SHP77 treated with DMSO at 0.1 percent for 48 hours (cell line): ENCODE results near the gene INTS6.

Experiments used
- DNase-seq: peaks from one replicate; lab custom pipeline; 2025; lab: John Stamatoyannopoulos, UW

Gene INTS6, protein sequence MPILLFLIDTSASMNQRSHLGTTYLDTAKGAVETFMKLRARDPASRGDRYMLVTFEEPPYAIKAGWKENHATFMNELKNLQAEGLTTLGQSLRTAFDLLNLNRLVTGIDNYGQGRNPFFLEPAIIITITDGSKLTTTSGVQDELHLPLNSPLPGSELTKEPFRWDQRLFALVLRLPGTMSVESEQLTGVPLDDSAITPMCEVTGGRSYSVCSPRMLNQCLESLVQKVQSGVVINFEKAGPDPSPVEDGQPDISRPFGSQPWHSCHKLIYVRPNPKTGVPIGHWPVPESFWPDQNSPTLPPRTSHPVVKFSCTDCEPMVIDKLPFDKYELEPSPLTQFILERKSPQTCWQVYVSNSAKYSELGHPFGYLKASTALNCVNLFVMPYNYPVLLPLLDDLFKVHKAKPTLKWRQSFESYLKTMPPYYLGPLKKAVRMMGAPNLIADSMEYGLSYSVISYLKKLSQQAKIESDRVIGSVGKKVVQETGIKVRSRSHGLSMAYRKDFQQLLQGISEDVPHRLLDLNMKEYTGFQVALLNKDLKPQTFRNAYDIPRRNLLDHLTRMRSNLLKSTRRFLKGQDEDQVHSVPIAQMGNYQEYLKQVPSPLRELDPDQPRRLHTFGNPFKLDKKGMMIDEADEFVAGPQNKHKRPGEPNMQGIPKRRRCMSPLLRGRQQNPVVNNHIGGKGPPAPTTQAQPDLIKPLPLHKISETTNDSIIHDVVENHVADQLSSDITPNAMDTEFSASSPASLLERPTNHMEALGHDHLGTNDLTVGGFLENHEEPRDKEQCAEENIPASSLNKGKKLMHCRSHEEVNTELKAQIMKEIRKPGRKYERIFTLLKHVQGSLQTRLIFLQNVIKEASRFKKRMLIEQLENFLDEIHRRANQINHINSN

DNA sequence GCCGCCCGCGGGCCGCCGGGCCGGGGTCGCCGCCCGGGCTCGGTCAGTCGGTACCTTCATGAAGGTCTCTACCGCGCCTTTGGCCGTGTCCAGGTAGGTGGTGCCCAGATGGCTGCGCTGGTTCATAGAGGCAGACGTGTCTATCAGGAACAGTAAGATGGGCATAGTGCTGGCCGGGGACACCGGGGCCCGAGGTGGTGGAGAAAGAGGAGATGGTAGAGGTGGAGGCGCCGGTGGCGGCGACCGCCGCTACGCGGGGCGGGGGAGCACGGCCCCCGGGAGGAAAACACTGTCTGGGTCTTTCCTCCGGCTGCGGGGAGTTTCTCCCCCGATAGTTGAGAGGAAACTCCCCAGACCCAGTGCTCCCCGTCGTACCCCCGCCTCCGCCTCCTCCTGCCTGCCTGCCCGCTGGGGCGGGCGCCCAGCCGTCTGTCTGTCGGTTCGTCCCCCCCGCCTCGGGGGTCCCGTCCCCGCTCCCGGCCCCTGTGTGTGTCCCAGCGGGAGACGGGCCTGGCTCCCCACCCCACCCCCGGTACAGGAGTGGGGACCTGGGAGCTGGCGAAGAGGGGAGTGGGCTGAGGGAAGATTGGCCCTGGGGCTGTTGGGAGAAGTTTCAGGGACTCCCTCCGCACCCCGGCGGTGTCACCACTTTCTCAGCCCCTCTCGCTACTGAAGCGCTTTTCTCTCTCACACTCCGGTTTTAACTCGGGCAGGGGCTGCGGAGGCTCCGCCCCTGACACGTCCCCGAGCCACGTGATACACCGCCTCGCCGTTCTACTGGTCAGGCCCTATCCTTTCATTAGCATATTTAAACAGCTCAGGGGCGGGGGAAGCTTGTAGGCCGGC, at the start of gene INTS6:
Gene INTS6, minus strand, starts transcription at position 676 of the 846 bp plus-strand sequence. Its CDS starts 511 bp downstream, at position 165.
- DNase-seq: peak; percentile 94

DNA sequence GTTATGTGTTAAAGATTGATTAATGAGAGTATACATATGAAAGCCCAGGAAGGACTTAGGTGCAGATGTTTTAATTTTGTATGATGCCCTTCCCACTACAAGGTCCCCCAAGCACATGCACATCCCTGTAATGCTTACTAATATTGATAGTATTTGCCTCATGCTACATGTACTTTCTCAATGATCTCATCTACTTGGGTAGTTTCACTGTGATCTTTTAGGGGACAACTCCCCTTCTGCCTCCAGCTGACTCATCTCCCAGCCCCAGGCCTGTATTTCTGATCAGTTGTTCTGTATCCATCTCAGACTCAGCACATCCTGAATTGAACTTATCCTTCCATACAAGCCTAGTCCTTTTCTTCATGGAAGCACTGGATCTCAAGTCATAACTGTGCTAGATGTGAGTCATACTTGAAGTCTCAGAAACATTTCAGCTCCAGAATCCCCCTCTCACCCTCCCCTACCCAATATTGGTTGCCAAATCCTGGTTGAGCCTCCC, 49.4 kb upstream of the INTS6 start:
- no peak for DNase-seq

DNA sequence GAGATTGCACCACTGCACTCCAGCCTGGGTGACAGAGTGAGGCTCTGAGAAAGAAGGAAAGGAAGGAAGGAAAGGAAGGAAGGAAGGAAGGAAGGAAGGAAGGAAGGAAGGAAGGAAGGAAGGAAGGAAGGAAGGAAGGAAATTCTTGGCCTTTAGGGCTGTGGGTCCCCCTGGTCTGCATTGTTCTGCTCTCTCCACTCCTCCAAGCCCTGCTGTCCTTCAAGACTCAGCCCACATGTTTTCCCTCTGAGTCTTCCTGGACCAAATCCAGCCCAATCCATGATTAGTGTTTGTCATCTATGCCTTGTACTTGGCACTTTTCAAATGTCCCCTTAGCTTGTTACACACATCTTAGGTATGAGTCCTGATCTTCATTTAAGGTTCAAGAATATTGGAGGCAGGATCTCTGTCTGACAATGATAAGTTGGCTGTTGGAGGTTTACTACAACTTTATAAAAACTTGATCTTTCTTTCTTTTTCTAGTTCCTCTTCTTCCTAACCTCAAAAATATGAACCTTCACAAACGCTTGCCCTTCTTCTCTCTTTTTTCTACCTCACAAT, 48.8 kb upstream of the INTS6 start:
- no peak for DNase-seq

DNA sequence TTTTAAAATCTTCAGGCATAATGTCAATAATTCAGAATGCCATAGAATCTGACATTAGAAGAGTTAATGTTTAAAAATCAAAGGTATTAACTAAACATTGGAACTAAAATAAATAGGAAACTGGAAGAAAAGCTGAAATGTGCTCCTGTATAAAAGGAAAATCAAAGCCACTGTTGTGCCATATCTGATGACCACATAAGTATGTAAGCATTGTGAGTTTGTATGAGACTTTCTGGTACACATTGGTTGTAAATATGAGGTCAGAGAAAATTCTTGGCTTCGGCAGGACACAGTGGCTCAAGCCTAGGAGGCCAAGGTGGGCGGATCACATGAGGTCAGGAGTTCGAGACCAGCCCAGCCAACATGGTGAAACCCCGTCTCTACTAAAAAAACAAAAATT, 48.3 kb upstream of the INTS6 start:
- DNase-seq: no peak

DNA sequence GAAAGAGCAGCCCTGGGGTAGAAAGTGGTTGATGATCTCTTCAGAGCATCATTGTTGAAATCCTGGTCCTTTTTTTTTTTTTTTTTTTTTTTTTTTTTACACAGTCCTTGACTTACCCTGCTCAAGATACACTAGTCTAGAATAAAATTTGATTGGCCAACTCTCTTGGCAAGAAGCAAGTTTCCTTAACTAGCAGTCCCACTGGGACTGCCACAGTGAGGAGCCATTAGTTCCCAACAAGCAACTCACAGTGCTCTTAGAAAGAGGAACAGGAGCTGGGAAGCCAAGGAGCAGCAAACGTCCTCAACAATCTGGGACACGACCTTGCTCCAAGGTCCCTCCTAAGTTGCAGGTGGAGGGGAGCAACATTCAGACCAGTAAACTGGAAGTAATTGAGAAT, 47.9 kb upstream of the INTS6 start:
- no peak for DNase-seq

DNA sequence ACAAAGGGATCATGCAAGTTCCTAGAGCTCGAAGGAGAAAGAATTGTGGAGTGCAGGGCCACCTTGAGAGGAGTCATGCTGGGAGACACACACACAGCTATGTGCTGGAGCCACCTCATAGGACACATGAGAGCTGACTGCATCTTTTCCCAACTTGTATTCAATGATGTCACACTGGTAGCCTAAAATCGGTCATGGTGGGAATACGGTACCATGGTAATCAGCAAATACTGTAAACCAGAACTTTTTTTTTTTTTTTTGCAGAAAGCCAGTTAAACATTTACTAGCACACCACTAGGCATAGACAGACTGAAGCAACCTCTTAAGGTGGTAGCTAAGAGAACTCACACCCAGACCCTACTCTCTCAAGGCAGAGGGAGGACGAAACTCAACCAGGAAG, 47.0 kb upstream of the INTS6 start:
- DNase-seq: no peak

DNA sequence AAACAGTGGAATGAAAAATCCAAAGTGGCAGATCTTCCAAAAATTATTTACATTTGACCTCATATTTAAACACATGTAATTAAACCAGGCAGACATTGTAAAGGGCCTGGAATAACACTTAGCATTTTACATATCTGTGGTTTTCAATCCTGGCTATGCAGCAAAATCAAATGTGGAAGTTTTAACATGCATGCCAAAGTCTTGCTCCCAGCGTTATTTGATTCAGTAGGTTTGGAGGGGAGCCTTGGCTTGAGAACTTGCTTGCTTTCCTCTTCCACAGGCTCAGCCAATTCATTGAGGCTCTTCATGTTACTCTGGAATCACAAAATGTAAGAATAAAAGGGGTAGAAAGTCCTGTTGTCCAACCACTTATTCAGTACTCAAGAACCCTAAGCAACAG, 42.5 kb upstream of the INTS6 start:
- no peak for DNase-seq

DNA sequence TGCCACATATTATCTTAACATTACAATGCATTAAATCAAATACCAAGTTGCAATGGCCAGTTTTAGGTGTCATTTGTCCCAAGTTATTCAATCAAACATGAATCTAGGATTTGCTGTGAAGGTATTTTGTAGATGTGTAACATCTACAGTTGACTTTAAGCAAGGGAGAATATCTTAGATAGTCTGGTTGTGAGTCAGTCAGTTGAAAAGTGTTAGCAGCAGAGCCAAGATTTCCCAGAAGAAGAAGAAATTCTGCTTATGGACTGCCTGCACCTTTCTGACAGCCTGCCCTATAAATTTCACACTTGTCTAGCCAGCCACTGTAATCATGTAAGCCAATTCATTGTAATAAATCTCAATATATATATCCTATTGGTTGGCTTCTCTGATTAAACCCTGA, 41.3 kb upstream of the INTS6 start:
- DNase-seq: no peak

DNA sequence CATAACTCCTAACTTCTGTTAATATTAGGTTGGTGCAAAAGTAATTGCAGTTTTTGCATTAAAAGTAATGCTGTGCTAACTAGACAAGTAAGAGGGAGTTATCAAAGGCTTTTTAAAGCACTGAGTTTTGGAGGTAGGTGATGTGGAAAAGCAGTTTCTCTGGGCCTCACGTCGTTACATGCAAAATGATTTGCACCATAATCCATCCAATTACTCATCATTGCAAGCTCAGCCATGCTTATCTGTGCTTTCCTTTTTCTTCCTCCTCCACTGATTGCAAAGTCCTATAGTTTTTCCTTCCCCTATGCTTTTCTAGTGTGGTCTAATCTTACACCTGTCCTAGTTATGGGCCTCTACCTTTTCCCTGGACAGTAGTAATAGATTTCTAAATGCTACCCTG, 35.4 kb upstream of the INTS6 start:
- DNase-seq: no peak

DNA sequence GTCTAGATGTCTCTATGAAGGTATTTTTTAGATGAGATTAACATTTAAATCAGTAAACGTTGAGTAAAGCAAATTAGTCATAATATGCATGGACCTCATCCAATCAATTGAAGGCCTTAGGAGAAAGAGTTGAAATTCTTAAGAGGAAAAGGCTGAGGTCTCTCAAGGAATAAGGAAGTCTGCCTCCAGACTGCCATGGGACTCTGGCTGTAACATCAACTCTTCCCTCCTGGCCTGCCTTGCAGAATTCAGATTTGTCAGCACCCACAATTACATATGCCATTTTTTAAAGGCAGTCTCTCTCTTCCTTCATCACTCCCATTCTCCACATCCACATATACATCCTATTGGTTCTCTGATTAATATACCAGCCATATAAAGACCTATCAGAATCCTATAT, 28.8 kb upstream of the INTS6 start:
- no peak for DNase-seq

DNA sequence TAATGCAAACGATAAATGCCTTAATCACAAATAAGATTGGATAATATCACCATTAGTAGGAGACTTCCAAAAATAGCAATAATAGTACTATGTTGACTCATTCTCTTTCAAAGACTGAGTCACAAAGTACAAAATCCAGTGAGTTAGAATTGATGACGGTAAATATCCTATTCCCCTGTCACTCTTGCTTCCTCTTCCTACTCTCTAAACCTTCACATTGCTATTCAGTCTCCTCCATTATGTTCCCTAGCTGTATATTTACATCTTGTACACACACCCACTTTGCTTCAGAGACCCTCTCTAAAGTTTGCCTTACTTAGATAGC, 26.3 kb upstream of the INTS6 start:
- DNase-seq: no peak

DNA sequence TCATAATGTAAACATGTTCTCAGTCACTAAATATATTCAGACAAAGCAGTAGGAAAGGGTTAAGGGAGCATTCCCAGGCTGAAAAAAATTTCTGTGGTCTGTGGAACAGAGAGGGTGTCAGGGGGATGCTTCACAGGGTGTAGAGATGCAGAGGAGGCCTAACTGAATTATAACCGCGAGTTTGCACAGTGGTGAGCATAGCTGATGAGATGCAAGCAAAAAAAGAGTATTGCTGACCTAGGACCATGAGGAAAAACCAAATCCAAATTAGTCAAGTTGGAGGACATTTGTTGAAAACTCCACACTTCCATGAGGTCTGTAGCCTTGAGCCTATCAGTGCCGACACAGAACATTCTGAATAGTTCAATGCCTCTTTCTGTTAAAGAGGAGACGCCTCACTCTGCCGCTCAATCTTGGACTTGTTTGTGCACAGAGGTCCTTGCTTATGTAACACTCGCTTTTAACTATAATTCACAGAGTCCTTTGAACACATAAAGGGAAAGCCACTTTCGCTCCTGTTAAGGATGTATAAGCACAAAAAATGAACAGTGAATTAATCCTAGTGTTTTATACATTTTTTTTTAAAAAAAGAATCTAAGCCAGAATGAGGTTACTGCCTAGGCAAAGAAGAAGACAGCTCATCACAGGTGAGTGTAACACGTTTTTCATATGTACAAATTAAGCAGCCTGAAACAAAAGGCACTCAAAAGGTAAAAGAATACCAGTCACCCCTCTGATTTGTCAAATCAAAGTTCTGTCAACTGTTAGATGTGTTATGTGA, 25.8 kb upstream of the INTS6 start:
- DNase-seq: no peak

DNA sequence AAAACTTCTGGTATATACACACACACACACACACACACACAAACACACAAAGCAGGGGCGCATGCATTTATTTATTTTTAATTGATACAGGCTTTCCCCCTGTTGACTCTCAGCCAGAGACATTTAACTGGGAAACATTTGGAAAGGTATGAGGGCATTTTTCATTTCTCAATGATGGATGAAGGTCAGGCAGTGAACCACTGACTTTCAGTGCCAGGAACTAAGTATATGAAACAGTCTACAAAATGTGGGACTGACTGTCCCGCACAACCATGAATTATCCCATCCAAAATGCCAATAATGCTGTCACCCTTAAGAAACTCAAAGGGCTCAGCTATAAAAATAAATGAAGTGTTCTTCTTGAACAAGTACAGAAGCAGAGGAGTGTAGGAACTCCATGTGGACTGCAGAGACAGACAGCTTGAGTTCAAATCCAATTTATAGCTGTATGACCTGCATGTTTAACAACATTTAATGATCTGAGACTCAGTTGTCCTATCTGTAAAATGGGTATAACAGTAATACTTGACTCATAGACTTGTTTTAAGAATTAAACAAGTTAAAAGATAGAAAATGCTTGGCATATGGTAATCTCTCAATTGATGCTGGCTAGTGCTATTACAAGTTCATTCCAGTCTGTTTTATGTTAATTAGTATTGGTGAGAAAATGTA, 25.0 kb upstream of the INTS6 start:
- no peak for DNase-seq

DNA sequence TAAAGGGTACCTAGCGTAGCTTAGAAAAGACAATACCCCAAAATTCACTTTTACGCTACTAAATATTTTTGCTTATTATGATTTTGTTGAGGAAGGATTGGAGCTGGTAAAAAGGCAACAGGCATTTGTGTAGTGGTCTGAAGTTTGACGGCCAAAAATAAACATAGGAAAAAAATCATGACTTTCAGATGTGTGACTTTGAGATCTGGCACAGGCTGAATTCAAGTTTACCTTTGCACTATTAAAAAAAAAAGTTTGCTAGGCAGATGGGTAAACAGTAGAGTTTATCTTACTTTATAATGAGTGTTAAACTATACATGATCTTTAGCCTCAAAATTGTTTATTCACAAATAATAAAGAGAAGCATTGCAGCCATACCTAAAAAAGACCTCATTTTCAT, 24.3 kb upstream of the INTS6 start:
- DNase-seq: no peak

DNA sequence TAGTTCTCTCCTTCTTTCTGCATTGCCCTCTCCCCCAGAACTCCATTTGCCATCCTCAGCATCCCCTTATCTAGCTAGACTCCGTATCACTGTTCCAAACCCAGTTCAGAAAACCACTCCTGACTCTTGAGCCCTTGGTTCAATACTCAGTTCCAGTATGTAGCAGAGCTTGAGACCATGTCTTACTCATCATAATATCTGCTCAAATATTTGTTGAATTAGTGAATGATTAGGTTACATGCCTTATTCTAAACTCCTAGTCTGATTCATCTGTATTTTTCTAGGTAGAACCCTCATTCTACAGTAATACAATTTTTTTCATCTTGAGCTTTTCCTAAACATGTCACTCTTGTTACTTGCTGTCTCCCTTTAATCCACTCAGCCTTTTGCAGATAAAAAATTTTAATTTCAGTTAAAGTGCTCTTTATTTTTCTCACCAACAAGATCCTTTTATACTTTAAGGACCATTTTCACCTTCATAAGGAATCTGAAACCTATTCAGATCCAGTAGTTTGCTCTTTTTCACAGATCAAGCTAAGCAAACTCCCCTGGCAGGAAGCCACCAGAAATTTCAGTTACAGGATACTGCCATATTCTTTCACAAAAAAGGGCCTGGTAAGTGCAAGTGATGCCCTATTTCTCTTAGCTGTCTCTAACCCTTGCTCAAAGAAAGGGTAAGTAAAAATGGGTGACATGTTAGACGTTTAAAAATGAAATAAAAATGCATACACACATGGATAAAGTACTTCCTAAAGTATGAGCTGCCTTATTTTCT, 23.1 kb upstream of the INTS6 start:
- DNase-seq: no peak

DNA sequence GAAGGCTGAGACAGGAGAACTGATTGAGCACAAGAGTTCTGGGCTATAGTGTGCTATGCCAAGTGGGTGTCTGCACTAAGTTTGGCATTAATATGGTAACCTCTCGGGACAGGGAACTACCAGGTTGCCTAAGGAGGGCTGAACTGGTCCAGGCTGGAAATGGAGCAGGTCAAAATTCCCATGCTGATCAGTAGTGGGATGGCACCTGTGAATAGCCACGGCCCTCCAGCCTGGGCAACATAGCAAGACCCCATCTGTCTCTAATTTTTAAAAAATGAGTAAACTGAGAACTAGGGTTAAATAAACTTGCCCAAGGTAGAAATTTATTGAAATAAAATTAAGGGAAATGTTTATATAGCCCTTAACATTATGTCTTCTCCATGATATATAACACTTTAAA, 17.0 kb upstream of the INTS6 start:
- no peak for DNase-seq

DNA sequence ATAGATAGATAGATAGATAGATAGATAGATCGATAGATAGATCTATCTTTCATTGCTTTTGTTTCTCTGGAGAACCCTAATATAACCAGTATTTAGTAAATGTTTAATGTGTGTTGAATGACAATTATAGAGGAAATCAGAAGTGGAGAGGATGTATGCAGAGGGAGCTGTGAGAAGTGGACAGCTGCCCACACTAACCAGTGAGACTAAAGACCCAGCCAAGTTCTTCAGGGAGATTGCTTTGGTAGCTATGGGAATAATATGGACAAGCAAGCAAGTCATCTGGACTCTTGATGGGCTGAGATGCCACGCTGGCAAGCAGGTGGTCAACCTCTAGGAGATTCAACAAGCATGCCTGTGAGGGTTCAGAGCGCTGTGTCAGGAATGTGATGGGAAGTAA, 14.9 kb upstream of the INTS6 start:
- no peak for DNase-seq

DNA sequence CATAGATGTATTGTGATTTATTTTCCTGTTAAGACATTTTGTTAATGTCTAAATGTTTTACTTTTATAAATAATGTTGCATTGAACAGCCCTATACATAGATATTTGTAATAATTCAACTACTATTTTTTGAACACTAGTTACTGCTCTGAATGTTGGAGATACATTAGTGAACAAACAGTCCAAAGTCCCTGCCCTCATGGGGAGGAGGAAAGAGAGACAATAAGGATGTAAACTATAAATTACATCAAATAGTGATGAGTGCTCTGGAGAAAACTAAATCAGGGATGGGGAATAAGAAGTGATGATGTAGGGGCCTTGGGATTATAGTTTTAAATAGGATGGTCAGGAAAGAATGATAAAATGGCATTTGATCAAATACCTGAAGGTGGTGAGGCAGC, 12.3 kb upstream of the INTS6 start:
- no peak for DNase-seq

DNA sequence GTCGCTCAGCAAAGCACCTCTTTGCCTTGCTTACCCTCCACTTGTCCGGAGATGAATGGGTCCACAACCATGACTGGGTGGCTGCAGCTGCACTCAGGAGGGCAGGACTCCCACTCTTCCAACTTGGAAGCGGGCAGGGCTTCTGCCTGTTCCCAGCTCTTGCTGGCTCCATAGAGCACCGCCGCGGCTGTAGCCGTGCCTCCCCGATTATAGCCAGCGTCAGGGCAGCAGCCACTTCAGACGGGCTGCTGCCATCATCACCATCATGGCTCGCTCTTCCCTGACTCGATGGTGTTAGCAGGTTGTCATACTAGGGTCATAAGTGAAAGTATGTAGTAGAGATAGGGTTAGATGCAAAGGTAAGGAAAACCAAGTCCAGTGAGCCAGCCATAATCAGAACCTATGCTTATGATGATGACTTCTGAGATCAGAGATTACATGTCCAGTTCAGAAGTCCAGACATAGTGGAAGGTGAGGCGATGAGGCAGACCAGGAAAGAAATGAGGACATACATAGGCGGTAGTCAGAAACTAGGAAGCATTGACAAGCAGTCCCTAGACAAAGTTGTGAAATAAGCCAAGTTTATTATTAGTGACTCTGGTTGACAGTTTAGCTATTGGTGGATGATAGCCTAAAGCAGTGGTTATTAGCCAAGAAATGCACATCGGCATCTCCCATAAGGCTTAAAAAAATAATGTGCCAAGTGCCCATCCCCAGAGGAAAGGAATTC, 4.4 kb upstream of the INTS6 start:
- no peak for DNase-seq
